MM.1S (cell line): ENCODE data around the gene CDC42BPA.

Experiments
- EZH2 ChIP-seq: fragments of 300-600 bp; sonication (generic); optimal IDR thresholded peaks from 2 replicates; pipeline ENCODE3; 2017; ENCODE audit warnings: low read depth, mild to moderate bottlenecking, antibody characterized with exemption, low read length, mixed read lengths
- TF ChIP-seq, protein P1 (sequence below): fragments of 300-600 bp; sonication (generic); IDR thresholded peaks from 2 replicates; pipeline ENCODE4 v1.5.1; 2016; ENCODE audit warnings: antibody characterized with exemption, low read length, mixed read lengths

DNA sequence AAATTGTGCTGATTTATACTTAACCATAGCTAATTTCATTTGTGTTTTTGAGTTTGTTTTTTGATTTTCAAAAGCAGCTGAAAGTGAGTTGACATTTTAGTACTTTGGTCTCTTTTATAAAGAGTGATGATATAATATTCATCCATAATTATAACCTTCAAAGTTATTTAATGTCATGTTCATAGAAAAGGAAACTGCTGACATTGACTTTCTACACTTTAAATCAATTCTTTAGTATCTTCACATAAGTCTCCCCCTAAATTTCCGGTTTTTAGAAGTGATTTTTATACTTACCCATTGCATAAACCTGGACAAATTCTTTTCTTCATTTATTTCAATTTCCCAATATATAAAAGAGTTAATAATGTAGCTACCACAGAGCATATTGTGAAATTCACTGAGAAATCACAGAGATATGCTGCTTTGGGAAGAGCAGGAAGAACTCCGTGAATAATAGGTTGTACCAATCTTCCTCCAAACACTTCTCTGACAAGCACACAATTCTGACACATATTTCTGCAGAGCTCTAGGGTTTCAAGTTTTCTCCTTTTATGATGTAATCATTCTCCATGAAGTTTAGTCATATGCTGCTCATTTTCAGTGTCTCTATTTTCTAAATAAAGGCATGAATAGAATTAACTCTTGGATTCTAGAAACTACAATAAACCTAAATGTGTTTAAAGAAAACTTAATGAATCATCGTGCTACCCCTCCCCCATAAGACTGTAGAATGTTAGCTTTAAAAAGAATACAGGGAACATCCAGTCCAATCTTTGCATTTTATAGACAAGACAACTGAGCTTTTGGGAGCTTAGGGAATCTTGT lies 25.6 kb upstream of the CDC42BPA start:
- TF ChIP-seq, protein P1, sequence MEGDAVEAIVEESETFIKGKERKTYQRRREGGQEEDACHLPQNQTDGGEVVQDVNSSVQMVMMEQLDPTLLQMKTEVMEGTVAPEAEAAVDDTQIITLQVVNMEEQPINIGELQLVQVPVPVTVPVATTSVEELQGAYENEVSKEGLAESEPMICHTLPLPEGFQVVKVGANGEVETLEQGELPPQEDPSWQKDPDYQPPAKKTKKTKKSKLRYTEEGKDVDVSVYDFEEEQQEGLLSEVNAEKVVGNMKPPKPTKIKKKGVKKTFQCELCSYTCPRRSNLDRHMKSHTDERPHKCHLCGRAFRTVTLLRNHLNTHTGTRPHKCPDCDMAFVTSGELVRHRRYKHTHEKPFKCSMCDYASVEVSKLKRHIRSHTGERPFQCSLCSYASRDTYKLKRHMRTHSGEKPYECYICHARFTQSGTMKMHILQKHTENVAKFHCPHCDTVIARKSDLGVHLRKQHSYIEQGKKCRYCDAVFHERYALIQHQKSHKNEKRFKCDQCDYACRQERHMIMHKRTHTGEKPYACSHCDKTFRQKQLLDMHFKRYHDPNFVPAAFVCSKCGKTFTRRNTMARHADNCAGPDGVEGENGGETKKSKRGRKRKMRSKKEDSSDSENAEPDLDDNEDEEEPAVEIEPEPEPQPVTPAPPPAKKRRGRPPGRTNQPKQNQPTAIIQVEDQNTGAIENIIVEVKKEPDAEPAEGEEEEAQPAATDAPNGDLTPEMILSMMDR = no peak
- no peak for TF ChIP-seq EZH2
